K562 (cell line): ENCODE results near the gene SMAD3. TPM values are rescaled to one million over a fixed set of nuclear protein-coding genes. Genes with fewer than 3 reads are reported as not detected.
A peak's percentile ranks its signal among the peaks of the same experiment; 100 is the strongest.

Experiments used
- HSF4 ChIP-seq: fragments of 250-450 bp; sonication (Bioruptor Pico); IDR thresholded peaks from 2 replicates; pipeline ENCODE4 v2.1.2; 2022; ENCODE audit warnings: mild to moderate bottlenecking, moderate library complexity, borderline replicate concordance
- PATZ1 ChIP-seq: fragments of 250-450 bp; sonication (Bioruptor Pico); IDR thresholded peaks from 2 replicates; pipeline ENCODE4 v1.5.0; 2020; ENCODE audit warnings: mild to moderate bottlenecking, borderline replicate concordance
- PHF8 ChIP-seq: fragments of 200-600 bp; sonication (generic); IDR thresholded peaks from 2 replicates; pipeline ENCODE4 v1.6.1; 2012; ENCODE audit warnings: mixed run types, mild to moderate bottlenecking, inconsistent platforms, low read length, moderate library complexity, borderline replicate concordance
- PRDM10 ChIP-seq: fragments of 450-650 bp; IDR thresholded peaks from 2 replicates; pipeline ENCODE4 v1.6.1; 2018; ENCODE audit not compliant: partially characterized antibody
- RERE ChIP-seq: sonication (generic); formaldehyde crosslinking; IDR thresholded peaks from 2 replicates; pipeline ENCODE4 v1.8.0; 2023; ENCODE audit warnings: missing genetic modification reagents, mild to moderate bottlenecking, borderline replicate concordance
- SOX6 ChIP-seq: fragments of 450-650 bp; IDR thresholded peaks from 2 replicates; pipeline ENCODE4 v1.6.1; 2014; ENCODE audit warnings: mild to moderate bottlenecking
- TFE3 ChIP-seq: fragments of 450-650 bp; formaldehyde crosslinking; IDR thresholded peaks from 2 replicates; pipeline ENCODE4 v1.4.0; 2020; ENCODE audit warnings: mild to moderate bottlenecking, mixed read lengths
- THRAP3 ChIP-seq: fragments of 450-650 bp; IDR thresholded peaks from 2 replicates; pipeline ENCODE4 v1.6.1; 2016; ENCODE audit warnings: mild to moderate bottlenecking, inconsistent platforms, borderline replicate concordance
- ZNF174 ChIP-seq: fragments of 250-450 bp; sonication (Bioruptor Pico); IDR thresholded peaks from 2 replicates; pipeline ENCODE4 v1.4.0; 2020; ENCODE audit warnings: mild to moderate bottlenecking
- ZNF778 ChIP-seq: fragments of 450-650 bp; formaldehyde crosslinking; IDR thresholded peaks from 2 replicates; pipeline ENCODE4 v1.4.0; 2020; ENCODE audit warnings: mild to moderate bottlenecking, moderate library complexity
- polyA plus RNA-seq, 8 experiments: library from polyadenylated mRNA; depleted of rRNA in 4 of 8; stranded (reverse) in 5 of 8; unstranded in 3 of 8; fragments of >200 nt; fragmentation: Nextera tagmentation in 2 of 8; fragmentation: Illumina TruSeq in 1 of 8; extraction: Ambion mirVana in 2 of 8; extraction: Trizol in 1 of 8; gene quantifications; 2 replicates each; pipeline versions ENCODE4 v1.2.1 to v1.2.3, GENCODE V29; 2011 to 2014; ENCODE audit warnings: inconsistent platforms in 1 of 8, missing spikeins in 1 of 8
- total RNA-seq, 7 experiments: library from RNA; depleted of rRNA in 6 of 7; stranded (reverse); fragments of >200 nt in 6 of 7; fragmentation: Illumina TruSeq in 2 of 7; extraction: Trizol in 2 of 7; gene quantifications; 2 replicates each; pipeline versions ENCODE4 v1.2.1 to v1.2.3, GENCODE V29; 2011 to 2021; ENCODE audit warnings: low replicate concordance in 1 of 7

The SMAD3 gene
- total and polyA plus RNA-seq, 9 of the 15 experiments (the other 6 are each of a cell fraction or from before 2014, with no cell fraction given), result 4.3 to 39.2 (median 11.1) TPM

- no peak for TF ChIP-seq PRDM10
- TF ChIP-seq ZNF174 (CRISPR knock-in tag), result no peak
- TF ChIP-seq RERE (CRISPR knock-in tag), result no peak
- no peak for TF ChIP-seq TFE3 (CRISPR knock-in tag)
- TF ChIP-seq THRAP3, result no peak
- TF ChIP-seq HSF4 (CRISPR knock-in tag), result no peak
- no peak for TF ChIP-seq ZNF778 (CRISPR knock-in tag)
- no peak for TF ChIP-seq PHF8
- peak; percentile 81 for TF ChIP-seq SOX6
- TF ChIP-seq PATZ1 (CRISPR knock-in tag), result no peak
Measured at GRCh38 chr15:67076147-67076843, 10.9 kb downstream of the SMAD3 start (continued).
